HG02973 (cell line): ENCODE measurements around the gene TMPRSS9.

Source experiments
- ATAC-seq: cut with Tn5 transposase; IDR thresholded peaks from one replicate; pipeline ENCODE4 v1.9.1; 2021; ENCODE audit warnings: moderate library complexity; ENCODE audit not compliant: unreplicated experiment

TMPRSS9 gene

DNA sequence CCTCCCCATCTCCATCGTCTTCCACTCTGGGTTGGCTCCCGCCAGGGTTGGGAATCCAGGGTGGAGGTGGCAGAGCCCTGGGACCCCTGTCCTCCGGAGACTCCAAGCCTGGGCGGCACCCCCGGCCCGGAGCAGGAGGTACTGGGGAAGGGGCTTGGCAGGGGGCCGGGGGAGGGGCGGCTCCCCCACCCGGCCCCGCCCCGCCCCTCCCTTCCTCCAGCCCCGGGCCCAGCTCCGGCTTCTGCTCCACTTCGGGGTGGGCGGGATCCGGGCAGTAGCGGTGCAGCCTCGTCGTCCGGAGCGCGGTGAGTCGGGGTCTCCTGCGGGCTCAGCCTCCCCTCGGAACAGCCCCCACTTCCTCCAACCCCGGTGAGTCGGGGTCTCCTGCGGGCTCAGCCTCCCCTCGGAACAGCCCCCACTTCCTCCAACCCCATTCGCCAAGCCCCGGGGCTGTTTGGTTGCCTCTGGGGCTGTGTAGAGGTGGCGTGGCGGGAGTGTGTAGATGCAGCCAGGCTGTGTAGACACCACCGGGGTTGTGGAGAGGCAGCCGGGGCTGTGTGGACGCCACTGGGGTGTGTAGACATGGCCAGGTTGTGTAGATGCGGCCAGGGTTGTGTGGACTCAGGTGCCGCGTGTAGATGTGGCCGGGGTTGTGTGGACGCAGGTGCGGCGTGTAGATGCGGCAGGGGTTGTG lies at the start of gene TMPRSS9:
Gene TMPRSS9 (plus strand): TSS at position 274 of the 694 bp plus-strand sequence. CDS start 29,521 bp downstream, outside the sequence.
- no peak for ATAC-seq

DNA sequence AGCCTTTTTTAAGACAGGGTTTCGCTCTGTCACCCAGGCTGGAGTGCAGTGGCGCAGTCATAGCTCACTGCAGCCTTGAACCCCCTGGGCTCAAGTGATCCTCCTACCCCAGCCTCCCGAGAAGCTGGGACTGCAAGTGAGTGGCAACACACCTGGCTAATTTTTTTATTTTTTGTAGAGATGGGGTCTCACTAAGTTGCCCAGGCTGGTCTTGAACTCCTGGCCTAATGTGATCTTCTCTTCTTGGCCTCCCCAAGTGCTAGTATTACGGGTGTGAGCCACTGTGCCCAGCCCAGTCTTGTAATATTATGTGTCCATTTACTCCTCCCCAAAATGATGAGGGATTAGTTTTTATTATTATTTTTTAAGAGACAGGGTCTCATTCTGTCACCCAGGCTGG lies 49.0 kb upstream of the TMPRSS9 start:
- no peak for ATAC-seq

DNA sequence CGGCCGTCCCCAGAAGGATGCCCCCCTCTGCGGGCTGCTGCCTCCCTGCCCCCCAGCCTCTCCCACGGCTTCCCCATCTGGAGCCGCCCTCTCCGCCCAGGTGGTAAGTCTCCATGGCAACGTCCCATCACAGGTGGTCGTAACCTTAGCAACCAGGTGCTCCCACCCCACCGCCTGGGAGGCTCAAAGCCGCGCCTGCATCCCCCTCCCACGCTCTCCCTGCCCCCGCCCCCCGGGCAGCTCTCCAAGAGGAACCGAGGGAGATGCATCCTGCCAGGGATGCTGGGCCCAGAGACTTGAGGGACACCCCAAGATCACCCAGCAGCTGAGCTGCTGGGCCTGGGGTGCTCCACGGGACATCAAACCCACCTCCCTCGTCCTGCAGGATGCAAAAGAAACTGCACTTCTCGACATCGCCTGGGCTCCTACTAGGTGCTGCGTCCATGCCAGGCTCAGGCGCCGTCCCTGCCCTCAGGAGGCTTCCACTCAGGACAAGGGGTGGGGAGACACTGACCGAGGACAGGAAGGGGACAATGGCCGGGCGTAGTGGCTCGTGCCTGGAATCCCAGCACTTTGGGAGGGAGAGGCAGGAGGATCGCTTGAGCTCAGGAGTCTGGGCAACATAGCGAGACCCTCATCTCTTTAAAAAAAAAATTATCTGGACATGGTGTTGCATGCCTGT lies 47.1 kb upstream of the TMPRSS9 start:
- no peak for ATAC-seq

- no peak for ATAC-seq
These were observed 44.8 kb upstream of the TMPRSS9 start for GRCh38 chr19:2315121-2315817.

DNA sequence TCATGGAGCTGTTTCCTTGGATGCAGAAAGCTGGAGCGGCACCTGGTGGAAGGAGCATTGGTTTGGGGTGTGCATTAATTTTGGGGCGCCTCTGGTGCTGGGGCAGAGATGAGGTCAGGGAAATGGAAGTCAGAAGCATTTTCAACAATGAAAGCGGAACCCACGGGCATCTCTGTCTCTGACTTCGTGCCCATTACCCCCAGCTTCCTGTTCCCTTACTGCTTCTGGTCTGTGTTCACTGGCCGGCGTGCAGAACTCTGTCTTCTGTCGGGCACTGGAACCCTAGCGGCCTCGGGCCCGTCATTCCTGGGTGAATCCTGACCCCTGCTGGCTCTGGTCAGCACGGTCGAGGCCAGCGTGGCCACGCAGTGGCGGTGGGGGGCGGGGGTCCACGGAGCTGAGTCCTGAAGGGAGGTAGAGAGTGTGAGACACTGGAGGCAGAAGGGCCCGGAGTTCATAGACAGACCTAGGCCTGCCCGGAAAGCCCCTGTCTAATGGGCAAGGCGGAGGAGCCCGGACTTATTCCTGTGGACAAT lies 44.2 kb upstream of the TMPRSS9 start:
- no peak for ATAC-seq

DNA sequence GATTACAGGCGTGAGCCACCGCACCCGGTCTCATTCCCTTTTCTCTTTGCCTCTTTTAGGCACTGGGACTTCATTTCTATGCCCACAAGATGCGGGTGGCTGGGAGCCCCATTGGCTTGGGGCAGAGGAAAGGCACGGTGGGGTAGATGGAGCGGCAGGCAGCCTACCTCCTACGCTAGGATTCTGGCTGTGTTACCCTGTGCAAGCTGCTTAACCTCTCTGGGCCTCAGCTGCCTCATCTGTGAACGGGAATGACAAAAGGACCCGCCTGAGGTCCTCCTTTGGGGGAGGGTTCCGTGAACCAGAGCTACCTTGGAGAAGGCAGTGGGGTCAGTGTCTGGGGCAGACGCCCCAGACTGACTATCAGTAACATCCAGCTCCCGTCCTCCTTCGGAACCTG lies 42.8 kb upstream of the TMPRSS9 start:
- ATAC-seq, result no peak

GRCh38 chr19:2317756-2318155 lies 42.3 kb upstream of the TMPRSS9 start:
- no peak for ATAC-seq

DNA sequence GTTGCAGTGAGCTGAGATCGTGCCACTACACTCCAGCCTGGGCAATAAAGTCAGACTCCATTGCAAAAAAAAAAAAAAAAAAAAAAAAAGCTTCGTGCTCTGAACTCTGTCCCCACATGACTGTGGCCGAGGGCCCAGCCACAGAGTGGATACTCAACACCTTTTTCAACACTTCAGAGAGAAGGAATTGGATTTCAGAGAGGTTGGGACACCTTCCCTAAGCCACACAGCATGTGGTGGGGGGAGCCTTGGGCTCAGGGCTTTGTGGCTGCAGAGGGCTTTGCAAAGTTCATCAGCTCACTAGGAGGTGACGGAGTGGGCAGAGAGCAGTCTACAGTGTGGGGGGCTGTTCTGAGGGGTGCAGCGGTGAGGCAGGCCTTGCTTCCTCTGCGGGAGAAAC lies 41.1 kb upstream of the TMPRSS9 start:
- ATAC-seq, result no peak

- no peak for ATAC-seq
These were observed 40.5 kb upstream of the TMPRSS9 start for GRCh38 chr19:2319551-2319950.

DNA sequence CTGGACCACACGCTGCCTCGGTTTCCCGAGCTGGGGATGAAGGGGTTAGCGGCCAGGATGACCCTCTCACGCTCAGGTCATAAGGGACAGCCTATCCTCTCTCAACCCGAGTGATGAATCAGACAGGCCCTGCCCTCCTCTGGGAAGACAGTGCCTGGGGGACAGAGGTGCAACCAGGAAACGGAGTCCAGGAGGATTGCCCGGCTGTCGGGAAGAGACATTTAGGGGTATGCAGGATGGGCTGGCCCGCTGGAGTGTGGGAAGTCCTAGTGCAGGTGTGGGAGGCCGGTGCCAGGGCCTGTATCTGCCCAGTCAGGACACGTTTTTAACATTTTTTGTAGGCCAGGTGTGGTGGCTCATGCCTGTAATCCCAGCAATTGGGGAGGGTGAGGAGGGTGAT lies 40.0 kb upstream of the TMPRSS9 start:
- no peak for ATAC-seq

DNA sequence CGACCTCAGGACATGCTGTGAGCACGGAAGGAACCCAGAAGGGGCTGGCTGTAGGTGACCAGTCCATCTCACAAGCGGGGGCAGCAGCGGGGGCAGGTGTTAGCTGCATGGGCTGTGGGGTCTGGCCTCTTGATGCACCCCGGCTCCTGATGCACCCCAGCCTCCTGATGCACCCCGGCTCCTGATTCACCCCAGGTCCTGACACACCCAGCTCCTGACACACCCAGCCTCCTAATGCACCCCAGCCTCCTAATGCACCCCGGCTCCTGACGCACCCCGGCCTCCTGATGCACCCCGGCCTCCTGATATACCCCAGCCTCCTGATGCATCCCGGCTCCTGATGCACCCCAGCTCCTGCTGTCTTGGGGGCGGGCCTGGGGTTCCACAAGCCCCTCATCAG lies 39.1 kb upstream of the TMPRSS9 start:
- ATAC-seq, result no peak

DNA sequence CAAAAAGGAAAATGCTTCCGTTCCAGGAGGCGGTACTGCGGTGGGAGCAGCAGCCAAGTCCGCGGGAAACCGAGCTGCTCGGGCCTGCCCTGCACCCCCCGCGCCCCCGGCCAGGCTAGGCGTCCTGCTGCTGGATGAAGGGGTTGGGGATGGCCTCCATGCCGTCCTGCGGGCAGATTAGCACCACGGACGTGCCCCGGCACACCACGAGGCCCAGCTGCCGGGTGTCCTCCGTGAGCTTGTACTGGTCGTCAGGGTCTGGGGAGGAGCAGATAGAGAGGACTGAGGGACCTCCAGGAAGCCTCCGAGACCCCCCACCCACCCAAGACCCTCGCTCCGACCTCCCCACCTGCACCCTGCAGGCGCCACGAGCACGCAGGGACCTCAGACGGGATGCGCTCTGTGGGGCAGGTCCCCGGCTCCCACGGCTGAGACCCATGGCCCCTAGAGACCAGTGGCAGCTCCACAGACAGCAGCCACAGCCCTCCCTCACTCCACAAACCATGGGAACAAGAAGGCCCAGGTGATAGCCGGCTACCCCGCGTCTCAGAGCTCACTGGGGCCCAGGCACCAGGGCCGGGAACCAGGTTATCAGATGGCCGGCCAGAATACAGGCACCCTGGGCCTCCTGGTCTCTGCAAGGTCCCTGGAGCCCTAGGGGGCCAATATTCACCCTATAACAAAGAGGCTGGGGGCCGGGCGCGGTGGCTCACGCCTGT lies 38.3 kb upstream of the TMPRSS9 start:
- no peak for ATAC-seq

DNA sequence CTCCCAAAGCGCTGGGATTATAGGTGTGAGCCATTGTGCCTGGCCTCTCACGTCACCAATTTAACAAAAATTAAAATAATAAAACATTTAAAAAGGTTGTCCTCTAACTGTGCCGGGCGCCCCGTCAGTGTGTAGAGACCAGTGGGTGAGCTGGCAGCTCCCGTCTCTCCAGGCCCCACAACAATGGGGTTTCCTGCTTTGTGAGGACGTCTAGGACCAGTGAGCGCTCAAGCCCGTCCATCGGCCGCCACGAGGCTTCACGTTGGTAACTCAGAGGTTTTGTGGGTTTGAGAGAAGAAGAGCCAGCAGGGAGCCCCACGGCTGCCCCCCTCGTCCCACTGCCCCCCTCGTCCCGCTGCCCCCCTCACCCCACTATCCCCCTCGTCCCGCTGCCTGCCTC lies 36.4 kb upstream of the TMPRSS9 start:
- ATAC-seq, result no peak

DNA sequence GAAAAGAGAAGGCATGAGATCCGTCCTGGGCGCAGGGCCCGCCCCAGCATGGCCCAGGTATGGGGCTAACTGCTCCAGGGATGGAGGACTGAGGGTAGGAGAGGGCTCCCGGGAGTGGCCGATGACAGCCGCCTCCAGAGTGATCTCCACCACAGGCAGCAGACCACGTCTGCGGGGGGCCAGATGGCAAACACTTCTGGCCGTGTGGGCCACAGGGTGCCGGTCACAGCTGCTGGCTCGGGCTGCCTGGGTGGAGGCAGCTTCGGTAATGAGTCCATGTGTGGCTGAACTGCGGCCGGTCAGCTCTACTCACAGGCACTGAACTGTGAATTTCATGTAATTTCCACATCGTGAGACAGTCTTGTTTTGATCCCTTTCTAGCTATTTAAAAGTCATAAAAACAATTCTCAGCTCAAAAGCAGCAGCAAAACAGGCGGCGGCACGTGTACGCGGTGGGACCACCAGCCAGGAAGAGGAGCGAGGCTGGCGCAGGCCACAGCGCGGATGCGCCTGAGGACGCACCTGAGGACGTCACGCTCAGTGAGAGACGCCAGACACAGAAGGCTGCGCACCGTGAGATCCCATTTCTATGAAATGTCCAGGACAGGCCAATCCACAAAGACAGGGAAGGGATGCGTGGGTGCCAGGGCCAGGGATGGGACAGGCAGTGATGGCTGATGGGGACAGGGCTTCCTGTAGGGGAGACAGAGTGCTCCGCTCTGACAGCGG lies 35.7 kb upstream of the TMPRSS9 start:
- ATAC-seq, result no peak

- no peak for ATAC-seq
These were observed 34.6 kb upstream of the TMPRSS9 start for GRCh38 chr19:2325281-2326046.

DNA sequence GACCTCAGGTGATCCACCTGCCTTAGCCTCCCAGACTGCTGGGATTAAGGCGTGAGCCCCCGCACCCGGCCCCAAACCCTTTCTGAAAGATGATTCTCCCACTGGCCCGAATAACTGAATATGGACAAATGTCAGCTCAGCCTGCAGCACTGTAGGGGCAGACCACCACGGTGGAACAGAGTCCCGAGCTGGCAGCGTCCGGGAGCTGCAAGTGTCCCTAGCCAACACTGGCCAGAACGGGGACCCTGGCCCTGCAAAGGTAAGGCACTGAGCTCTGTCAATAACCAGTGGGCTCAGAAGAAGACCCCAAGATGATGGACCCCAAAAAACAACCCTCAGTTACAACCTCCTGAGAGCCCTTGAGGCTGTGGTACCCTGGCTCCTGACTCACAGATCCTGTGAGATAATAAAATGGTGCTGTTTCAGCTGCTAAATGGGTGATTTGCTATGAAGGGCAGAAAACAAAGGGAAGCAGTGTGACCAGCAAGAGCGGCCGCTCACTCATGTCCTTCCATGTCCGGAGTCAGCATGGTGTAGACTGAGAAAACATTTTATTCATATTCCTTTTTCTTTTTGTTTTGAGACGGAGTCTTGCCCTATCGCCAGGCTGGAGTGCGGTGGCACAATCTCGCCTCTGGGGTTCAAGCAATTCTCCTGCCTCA lies 33.2 kb upstream of the TMPRSS9 start:
- no peak for ATAC-seq

- ATAC-seq, result no peak
These were observed 32.2 kb upstream of the TMPRSS9 start for GRCh38 chr19:2327773-2328400.

GRCh38 chr19:2328401-2329148 lies 31.5 kb upstream of the TMPRSS9 start, which contains the start of the genes LSM7 and SPPL2B:
LSM7 (minus strand) TSS chr19:2328586; CDS start chr19:2328566, 20 bp downstream.
SPPL2B (plus strand) TSS chr19:2328684; CDS start chr19:2328710, 26 bp downstream.
- ATAC-seq, result no peak
